Breast epithelium (tissue), 4 donors: ENCODE data around the gene HSPD1. TPM values are rescaled to one million over a fixed set of nuclear protein-coding genes. Genes with fewer than 3 reads are reported as not detected.

Experiments used
- DNase-seq, 2 donors: peaks; one replicate each; pipeline ENCODE4 v3.0.0-alpha.2; 2019; ENCODE audit warnings: low spot score in 2 of 2
- H3K27ac ChIP-seq, 2 donors: fragments of 200-600 bp; sonication (generic) in 1 of 2; one replicate each; pipeline ENCODE4 v1.5.1; 2016 to 2019; ENCODE audit warnings: mild to moderate bottlenecking in 1 of 2
- H3K27me3 ChIP-seq, 2 donors: fragments of 200-600 bp; sonication (generic) in 1 of 2; one replicate each; pipeline versions ENCODE4 v1.5.1 to v1.6.0; 2017 to 2019; ENCODE audit warnings: control low read depth in 1 of 2, mild to moderate bottlenecking in 1 of 2
- H3K36me3 ChIP-seq: fragments of 200-600 bp; one replicate; pipeline ENCODE4 v1.5.1; 2019
- H3K4me1 ChIP-seq, 2 donors: fragments of 200-600 bp; sonication (generic); one replicate each; pipeline ENCODE4 v1.5.1; 2016 to 2019; ENCODE audit warnings: control low read depth in 1 of 2
- H3K4me3 ChIP-seq, 3 donors: fragments of 200-600 bp; sonication (generic); 1 replicate in 2 of 3; 2 replicates in 1 of 3; pipeline ENCODE4 v1.5.1; 2016 to 2019; ENCODE audit warnings: mild to moderate bottlenecking in 3 of 3, moderate library complexity in 2 of 3
- H3K9me3 ChIP-seq, 2 donors: fragments of 200-600 bp; sonication (generic) in 1 of 2; one replicate each; pipeline ENCODE4 v1.5.1; 2016 to 2019; ENCODE audit warnings: control low read depth in 1 of 2
- POLR2A ChIP-seq: fragments of 450-650 bp; IDR thresholded peaks from one replicate; pipeline ENCODE4 v1.6.1; 2016; ENCODE audit warnings: antibody characterized with exemption, mild to moderate bottlenecking, moderate library complexity
- POLR2AphosphoS5 ChIP-seq, 3 donors: sonication (generic); formaldehyde crosslinking; IDR thresholded peaks; one replicate each; pipeline ENCODE4 v1.6.1; 2017; ENCODE audit warnings: antibody characterized with exemption in 3 of 3
- intact Hi-C: fragments of 100-400 bp; cut with DNase I; formaldehyde crosslinking; loops from one replicate; pipeline ENCODE4 v1.15.1; 2023; ENCODE audit warnings: low total_unique reads
- total RNA-seq, 3 donors: library from RNA; depleted of rRNA; stranded (reverse); fragments of >200 nt; gene quantifications; one replicate each; pipeline ENCODE4 v1.1.0, GENCODE V29; 2016
- TF ChIP-seq, protein P1 (sequence below), 3 donors: fragments of 450-650 bp; IDR thresholded peaks; one replicate each; pipeline ENCODE4 v1.5.1; 2016 to 2017; ENCODE audit warnings: antibody characterized with exemption in 3 of 3, mild to moderate bottlenecking in 3 of 3, moderate library complexity in 3 of 3

HSPD1 gene
- total RNA-seq, 3 donors from 2014 or later: 108 to 227 (median 205) TPM

DNA sequence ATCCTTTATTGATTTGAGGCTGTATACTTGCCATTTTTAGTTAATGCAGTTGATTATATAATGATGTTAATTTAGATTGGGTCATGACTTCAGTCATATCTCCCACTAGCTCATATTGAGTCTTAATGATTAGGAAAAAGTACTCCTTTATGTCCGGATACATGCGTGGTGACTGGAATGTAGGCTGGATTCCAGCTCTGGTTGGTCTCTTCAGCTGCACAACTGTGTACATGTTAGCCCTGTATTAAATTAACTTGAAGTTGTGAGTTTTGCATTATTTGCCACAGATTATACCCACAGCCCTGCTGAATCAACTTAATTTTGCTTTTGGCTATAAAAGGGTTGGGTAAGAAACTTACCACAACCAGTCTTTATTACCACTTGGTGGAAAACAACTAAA is 38.8 kb upstream of the HSPD1 start:
- H3K27ac ChIP-seq: no peak overlapping the region
- no peak for DNase-seq
- H3K9me3 ChIP-seq: no peaks in the 10 kb centered on the region
- TF ChIP-seq, protein P1, sequence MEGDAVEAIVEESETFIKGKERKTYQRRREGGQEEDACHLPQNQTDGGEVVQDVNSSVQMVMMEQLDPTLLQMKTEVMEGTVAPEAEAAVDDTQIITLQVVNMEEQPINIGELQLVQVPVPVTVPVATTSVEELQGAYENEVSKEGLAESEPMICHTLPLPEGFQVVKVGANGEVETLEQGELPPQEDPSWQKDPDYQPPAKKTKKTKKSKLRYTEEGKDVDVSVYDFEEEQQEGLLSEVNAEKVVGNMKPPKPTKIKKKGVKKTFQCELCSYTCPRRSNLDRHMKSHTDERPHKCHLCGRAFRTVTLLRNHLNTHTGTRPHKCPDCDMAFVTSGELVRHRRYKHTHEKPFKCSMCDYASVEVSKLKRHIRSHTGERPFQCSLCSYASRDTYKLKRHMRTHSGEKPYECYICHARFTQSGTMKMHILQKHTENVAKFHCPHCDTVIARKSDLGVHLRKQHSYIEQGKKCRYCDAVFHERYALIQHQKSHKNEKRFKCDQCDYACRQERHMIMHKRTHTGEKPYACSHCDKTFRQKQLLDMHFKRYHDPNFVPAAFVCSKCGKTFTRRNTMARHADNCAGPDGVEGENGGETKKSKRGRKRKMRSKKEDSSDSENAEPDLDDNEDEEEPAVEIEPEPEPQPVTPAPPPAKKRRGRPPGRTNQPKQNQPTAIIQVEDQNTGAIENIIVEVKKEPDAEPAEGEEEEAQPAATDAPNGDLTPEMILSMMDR (IDR thresholded peaks at IDR 0.05): no peak
- no peak for TF ChIP-seq POLR2AphosphoS5 (IDR thresholded peaks at IDR 0.05)
- no peak for TF ChIP-seq POLR2A
- no peak overlapping the region for H3K4me3 ChIP-seq
- H3K27me3 ChIP-seq: no peaks in the 10 kb centered on the region
- H3K36me3 ChIP-seq: no peaks in the 10 kb centered on the region
- intact Hi-C loops: no loop called here
- no peaks in the 10 kb centered on the region for H3K4me1 ChIP-seq

DNA sequence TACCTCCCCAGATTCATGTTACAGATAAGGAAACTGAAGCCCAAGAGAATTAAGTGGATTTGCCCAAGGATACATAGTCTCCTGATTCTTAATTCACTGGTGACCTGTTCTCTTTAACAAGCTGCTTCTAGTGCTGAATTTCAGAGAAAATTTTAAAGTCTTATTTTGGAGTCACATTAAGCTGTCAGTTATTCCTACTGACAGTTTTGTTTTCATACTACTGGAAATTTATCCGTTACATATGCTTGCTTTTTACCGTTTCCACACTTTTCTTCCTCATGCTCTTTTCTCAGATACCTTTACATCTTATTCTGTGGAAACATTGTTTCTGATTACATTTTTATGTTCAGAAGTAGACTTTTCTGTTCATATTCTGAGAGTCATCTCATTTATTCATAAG is 17.5 kb upstream of the HSPD1 start:
- peaks cover 0 to 8% of the 10 kb centered on the region in 2 donors for H3K4me1 ChIP-seq
- no peaks in the 10 kb centered on the region for H3K27me3 ChIP-seq
- H3K27ac ChIP-seq: peak overlapping the region; percentile 96 to 97
- no peaks in the 10 kb centered on the region for H3K36me3 ChIP-seq
- intact Hi-C loops: no loop called here
- TF ChIP-seq POLR2A: no peak
- TF ChIP-seq, protein P1 (IDR thresholded peaks at IDR 0.05): no peak
- TF ChIP-seq POLR2AphosphoS5 (IDR thresholded peaks at IDR 0.05): no peak
- H3K4me3 ChIP-seq: peak overlapping the region; percentile 93 to 97 (median 94)
- DNase-seq: no peak
- H3K9me3 ChIP-seq: no peaks in the 10 kb centered on the region

DNA sequence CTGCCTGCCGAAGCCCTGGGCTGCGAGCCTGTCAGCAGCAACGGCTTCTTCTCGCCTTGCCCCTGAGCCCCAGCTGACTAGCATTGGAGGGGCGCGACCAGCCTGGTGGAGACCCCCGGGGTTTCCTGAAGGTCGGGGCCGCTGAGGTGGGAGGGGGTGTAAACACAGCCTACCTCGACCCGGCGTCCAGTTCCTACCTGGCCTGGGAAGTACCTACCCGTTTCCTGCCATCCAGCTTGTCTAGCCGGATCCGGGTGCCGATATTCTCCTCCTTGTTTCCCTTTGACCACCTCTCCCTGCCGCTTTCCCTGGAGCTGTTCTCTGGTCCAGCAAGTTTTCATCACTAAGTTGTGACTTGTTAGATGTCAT is 16.7 kb upstream of the HSPD1 start:
- Histone ChIP-seq H3K4me1 (peaks cover 0 to 8% of the 10 kb centered on the region in 2 donors), H3K4me3 (peak overlapping the region; percentile 93 to 97 (median 94)), H3K27me3 (no peaks in the 10 kb centered on the region), H3K27ac (peak overlapping the region; percentile 96 to 97), H3K36me3 (no peaks in the 10 kb centered on the region), H3K9me3 (no peaks in the 10 kb centered on the region)
- DNase-seq: no peak
- TF ChIP-seq, protein P1 (IDR thresholded peaks at IDR 0.05): no peak
- TF ChIP-seq POLR2A: no peak
- TF ChIP-seq POLR2AphosphoS5 (IDR thresholded peaks at IDR 0.05): no peak
- intact Hi-C loops: no loop called here

DNA sequence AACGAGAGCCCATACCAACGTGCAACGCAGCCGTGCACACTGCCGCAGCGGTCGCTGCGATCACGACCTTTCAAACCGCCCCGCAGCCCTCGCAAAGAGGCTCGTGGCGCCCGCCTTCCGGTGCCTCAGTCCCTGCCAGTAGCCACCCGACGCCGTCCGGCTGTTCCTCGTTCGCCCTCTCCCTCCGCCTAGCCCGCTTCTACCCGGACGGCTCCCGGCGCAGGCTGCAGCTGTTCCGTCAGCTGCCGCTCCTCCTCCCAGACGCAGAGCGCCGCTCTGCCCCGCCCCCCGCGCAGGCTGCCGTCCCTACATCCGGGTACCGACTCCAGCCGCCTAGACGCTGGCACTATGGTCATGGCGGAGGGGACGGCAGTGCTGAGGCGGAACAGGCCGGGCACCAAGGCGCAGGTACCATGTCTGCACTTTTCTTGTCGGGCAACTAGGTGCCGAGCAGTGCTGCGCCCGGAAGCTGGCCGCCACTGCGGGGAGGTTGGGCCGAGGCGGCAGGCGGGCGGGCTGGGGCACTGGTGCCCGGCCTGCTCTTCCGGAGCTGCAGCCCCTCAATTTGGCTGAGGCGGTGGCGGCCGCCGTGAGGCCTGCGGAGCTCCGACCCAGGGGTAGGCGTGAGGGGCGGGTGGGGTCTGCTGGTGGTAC is 16.2 kb upstream of the HSPD1 start, which contains the start of gene MOB4:
MOB4 (plus strand) TSS at position 328 of the 654 bp plus-strand sequence; CDS start at position 349, 21 bp downstream.
- no peaks in the 10 kb centered on the region for H3K36me3 ChIP-seq
- peak within 1 kb of the TSS; percentile 93 to 97 (median 94) for H3K4me3 ChIP-seq
- intact Hi-C loops: no loop called here
- H3K27me3 ChIP-seq: no peaks in the 10 kb centered on the region
- TF ChIP-seq POLR2AphosphoS5 (IDR thresholded peaks at IDR 0.05) (peak; percentile 87 to 96 (median 93)), POLR2A (peak; percentile 70)
- TF ChIP-seq, protein P1 (IDR thresholded peaks at IDR 0.05): no peak
- peak; percentile 88 to 95 for DNase-seq
- peaks cover 0 to 8% of the 10 kb centered on the region in 2 donors for H3K4me1 ChIP-seq
- no peaks in the 10 kb centered on the region for H3K9me3 ChIP-seq
- H3K27ac ChIP-seq: peak within 1 kb of the TSS; percentile 96 to 97

DNA sequence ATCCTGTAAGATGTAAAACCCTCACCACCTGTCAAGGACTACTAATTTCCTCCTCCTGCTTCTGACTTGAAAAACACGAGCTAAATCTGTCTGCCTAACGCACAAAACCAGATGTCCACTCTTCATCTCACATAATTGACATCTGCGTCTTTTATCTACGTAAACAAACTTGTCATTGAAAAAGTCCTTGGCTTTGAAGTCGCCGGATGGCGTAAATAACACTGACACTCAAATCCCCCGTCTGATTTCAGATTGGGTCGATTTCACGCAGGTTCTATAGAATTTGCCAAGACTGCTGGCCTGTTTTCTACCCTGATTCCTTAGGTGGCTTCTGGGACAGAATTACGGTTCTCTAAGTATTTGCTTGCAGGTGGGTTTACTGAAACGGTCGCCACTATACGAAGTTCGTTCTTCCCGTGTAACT is 15.7 kb upstream of the HSPD1 start:
- no peaks in the 10 kb centered on the region for H3K9me3 ChIP-seq
- no peaks in the 10 kb centered on the region for H3K36me3 ChIP-seq
- H3K27me3 ChIP-seq: no peaks in the 10 kb centered on the region
- TF ChIP-seq POLR2A (no peak), POLR2AphosphoS5 (IDR thresholded peaks at IDR 0.05) (no peak)
- TF ChIP-seq, protein P1 (IDR thresholded peaks at IDR 0.05): no peak
- intact Hi-C loops: no loop called here
- H3K4me3 ChIP-seq: peak overlapping the region; percentile 93 to 97 (median 94)
- DNase-seq: no peak
- H3K27ac ChIP-seq: peak overlapping the region; percentile 96 to 97
- H3K4me1 ChIP-seq: peaks cover 0 to 8% of the 10 kb centered on the region in 2 donors
